HG03196 (cell line): ENCODE measurements around the gene IDNK.

ENCODE experiments used
- ATAC-seq: cut with Tn5 transposase; IDR thresholded peaks from one replicate; pipeline ENCODE4 v1.9.1; 2021; ENCODE audit not compliant: unreplicated experiment

IDNK gene

GRCh38 chr9:83633255-83633654 is 10.3 kb downstream of the IDNK start:
- ATAC-seq, result no peak

- no peak for ATAC-seq
These were observed 10.7 kb downstream of the IDNK start for GRCh38 chr9:83633676-83634075.

- no peak for ATAC-seq
These were observed 13.9 kb downstream of the IDNK start for GRCh38 chr9:83636813-83637212.

- no peak for ATAC-seq
These were observed 14.4 kb downstream of the IDNK start for GRCh38 chr9:83637389-83637788.

- ATAC-seq, result no peak
These were observed 16.3 kb downstream of the IDNK start for GRCh38 chr9:83639266-83639665.

GRCh38 chr9:83642793-83643192 is 19.9 kb downstream of the IDNK start:
- no peak for ATAC-seq

GRCh38 chr9:83646500-83647239 is 23.7 kb downstream of the IDNK start:
- ATAC-seq, result no peak

GRCh38 chr9:83649080-83649479 is 26.1 kb downstream of the IDNK start:
- no peak for ATAC-seq

- ATAC-seq, result no peak
These were observed 26.6 kb downstream of the IDNK start for GRCh38 chr9:83649515-83649914.

GRCh38 chr9:83651558-83651957 is 28.6 kb downstream of the IDNK start:
- no peak for ATAC-seq

GRCh38 chr9:83652433-83652832 is 29.5 kb downstream of the IDNK start:
- ATAC-seq, result no peak

GRCh38 chr9:83655433-83655832 is 32.5 kb downstream of the IDNK start:
- no peak for ATAC-seq

- ATAC-seq, result no peak
These were observed 33.2 kb downstream of the IDNK start for GRCh38 chr9:83656032-83656680.

GRCh38 chr9:83656952-83657351 is 34.0 kb downstream of the IDNK start:
- no peak for ATAC-seq

GRCh38 chr9:83662933-83663332 is 40.0 kb downstream of the IDNK start:
- ATAC-seq, result no peak

GRCh38 chr9:83665580-83666200 is 42.7 kb downstream of the IDNK start:
- ATAC-seq, result peak; percentile 82

GRCh38 chr9:83669067-83669466 is 46.1 kb downstream of the IDNK start:
- ATAC-seq, result no peak

- no peak for ATAC-seq
These were observed 47.4 kb downstream of the IDNK start for GRCh38 chr9:83670381-83670780.

- no peak for ATAC-seq
These were observed 48.5 kb downstream of the IDNK start for GRCh38 chr9:83671451-83671850.

- ATAC-seq, result no peak
These were observed 52.5 kb downstream of the IDNK start for GRCh38 chr9:83675466-83675865.

- no peak for ATAC-seq
These were observed 54.7 kb downstream of the IDNK start for GRCh38 chr9:83677596-83677995.

- ATAC-seq, result no peak
These were observed 57.3 kb downstream of the IDNK start for GRCh38 chr9:83680233-83680632.
